HepG2 (cell line): ENCODE results near the gene RASA3. TPM values are rescaled to one million over a fixed set of nuclear protein-coding genes. Genes with fewer than 3 reads are reported as not detected.

Source experiments
- ATAC-seq: fragments of 200-7000 bp; cut with Tn5 transposase; 3 replicates; pipeline ENCODE4 v1.9.1; 2020; ENCODE audit warnings: mild to moderate bottlenecking, moderate library complexity
- BruUV-seq: library from RNA; stranded (reverse); fragments of 400-500 nt; replicated peaks from 2 replicates; lab custom pipeline; 2021; lab: Mats Ljungman, UMichigan
- CTCF ChIA-PET: fragments of 300-600 bp; formaldehyde crosslinking; extraction: SDS; loops from one replicate; lab custom pipeline; 2021; ENCODE audit warnings: low total read pairs, inconsistent platforms, low intra/inter-chr PET ratio; lab: Yijun Ruan, JAX
- POLR2A ChIA-PET: fragments of 350-600 bp; sonication (Branson Sonifier 250); formaldehyde crosslinking; loops from one replicate; lab custom pipeline; 2020; ENCODE audit warnings: antibody characterized with exemption, inconsistent platforms; lab: Yijun Ruan, JAX
- DNase-seq: peaks from one replicate; pipeline ENCODE4 v3.0.0-alpha.2; 2015; ENCODE audit warnings: low spot score
- FAIRE-seq: peaks from 3 replicates; lab custom pipeline; 2011; peaks lifted over from hg19 to GRCh38; lab: Jason Lieb, UNC
- H2AFZ ChIP-seq: one replicate; pipeline ENCODE4 v1.6.1; 2011; ENCODE audit warnings: low read length, inconsistent platforms
- H3K27ac ChIP-seq: fragments of 300-600 bp; 3 replicates; pipeline ENCODE4 v1.8.0; 2011; ENCODE audit warnings: mixed run types, mild to moderate bottlenecking, mixed read lengths, low read length, inconsistent platforms; ENCODE audit not compliant: insufficient read depth; ENCODE audit errors: extremely low read length
- H3K27me3 ChIP-seq, 2 experiments: fragments of 200-600 bp in 1 of 2; 2 replicates in 1 of 2; 3 replicates in 1 of 2; pipeline versions ENCODE4 v1.6.0 to v1.8.0; 2011; ENCODE audit warnings: low read length in 2 of 2, mild to moderate bottlenecking in 2 of 2, moderate library complexity in 2 of 2, inconsistent platforms in 1 of 2; ENCODE audit not compliant: insufficient read depth in 2 of 2, control insufficient read depth in 1 of 2
- H3K36me3 ChIP-seq, 2 experiments: fragments of 200-600 bp in 1 of 2; replicated peaks in 1 of 2; 2 replicates in 1 of 2; 3 replicates in 1 of 2; pipeline versions ENCODE4 v1.5.1 to v1.8.0; 2011; ENCODE audit warnings: low read length in 2 of 2, inconsistent platforms in 1 of 2; ENCODE audit not compliant: insufficient read depth in 2 of 2, control insufficient read depth in 1 of 2
- H3K4me1 ChIP-seq: 2 replicates; pipeline ENCODE4 v1.5.1; 2012; ENCODE audit warnings: low read length, inconsistent platforms; ENCODE audit not compliant: insufficient read depth
- H3K4me2 ChIP-seq: 2 replicates; pipeline ENCODE4 v1.6.0; 2011; ENCODE audit warnings: low read depth, low read length, inconsistent platforms
- H3K4me3 ChIP-seq, 3 experiments: fragments of 200-600 bp in 1 of 3; sonication (generic), shearing (Covaris generic) in 1 of 3; replicated peaks in 1 of 3; 2 replicates each; pipeline ENCODE4 v1.5.1; 2011 to 2016; ENCODE audit warnings: low read length in 3 of 3, inconsistent platforms in 2 of 3, low read depth in 2 of 3, mild to moderate bottlenecking in 2 of 3, control low read depth in 1 of 3, mixed read lengths in 1 of 3; ENCODE audit not compliant: insufficient read depth in 1 of 3
- H3K79me2 ChIP-seq: one replicate; pipeline ENCODE4 v1.6.1; 2011; ENCODE audit warnings: low read length, inconsistent platforms; ENCODE audit not compliant: insufficient read depth
- H3K9ac ChIP-seq: 2 replicates; pipeline ENCODE4 v1.6.0; 2011; ENCODE audit warnings: mild to moderate bottlenecking, low read depth, low read length, inconsistent platforms; ENCODE audit not compliant: insufficient read depth
- H3K9me3 ChIP-seq: 2 replicates; pipeline ENCODE4 v1.5.1; 2012; ENCODE audit warnings: mild to moderate bottlenecking, low read length
- H4K20me1 ChIP-seq: 2 replicates; pipeline ENCODE4 v1.6.0; 2011; ENCODE audit warnings: inconsistent platforms, mild to moderate bottlenecking, low read length, moderate library complexity; ENCODE audit not compliant: insufficient read depth
- ARNT2 ChIP-seq: sonication (generic); formaldehyde crosslinking; IDR thresholded peaks from 2 replicates; pipeline ENCODE4 v1.8.0; 2022; ENCODE audit warnings: mild to moderate bottlenecking, low read depth, missing genetic modification reagents, moderate library complexity
- DNMT1 ChIP-seq: sonication (generic); formaldehyde crosslinking; IDR thresholded peaks from 2 replicates; pipeline ENCODE4 v1.5.1; 2020; ENCODE audit warnings: mild to moderate bottlenecking, missing genetic modification reagents
- EHMT2 ChIP-seq: fragments of 200-600 bp; sonication (generic); IDR thresholded peaks from 2 replicates; pipeline ENCODE4 v1.7.0; 2017; ENCODE audit warnings: antibody characterized with exemption, low read depth, low read length, borderline replicate concordance
- FOXO1 ChIP-seq: sonication (generic); formaldehyde crosslinking; IDR thresholded peaks from 2 replicates; pipeline ENCODE4 v1.4.0; 2020; ENCODE audit warnings: missing genetic modification reagents
- HNRNPH1 ChIP-seq: fragments of 200-400 bp; formaldehyde crosslinking; optimal IDR thresholded peaks from 2 replicates; pipeline ENCODE3; 2017; ENCODE audit warnings: mild to moderate bottlenecking, low read depth, low read length
- KMT2B ChIP-seq: IDR thresholded peaks from 2 replicates; pipeline ENCODE4 v1.6.1; 2016; ENCODE audit warnings: missing genetic modification reagents, missing compliant biosample characterization
- MEIS1 ChIP-seq: sonication (generic); formaldehyde crosslinking; IDR thresholded peaks from 2 replicates; pipeline ENCODE4 v1.9.0; 2021; ENCODE audit warnings: mild to moderate bottlenecking, missing genetic modification reagents, moderate library complexity, borderline replicate concordance
- RFX3 ChIP-seq: IDR thresholded peaks from 2 replicates; pipeline ENCODE4 v1.6.1; 2016; ENCODE audit warnings: missing biosample characterization, missing genetic modification reagents
- SMARCE1 ChIP-seq: fragments of 450-650 bp; IDR thresholded peaks from 2 replicates; pipeline ENCODE4 v1.6.1; 2017; ENCODE audit warnings: borderline replicate concordance
- ZBTB2 ChIP-seq: sonication (generic); formaldehyde crosslinking; IDR thresholded peaks from 2 replicates; pipeline ENCODE4 v1.8.0; 2022; ENCODE audit warnings: low read depth, missing genetic modification reagents
- ZNF12 ChIP-seq: sonication (generic); formaldehyde crosslinking; IDR thresholded peaks from 2 replicates; pipeline ENCODE4 v1.5.0; 2020; ENCODE audit warnings: missing genetic modification reagents
- ZNF577 ChIP-seq: sonication (generic); formaldehyde crosslinking; IDR thresholded peaks from 2 replicates; pipeline ENCODE4 v1.4.0; 2020; ENCODE audit warnings: mild to moderate bottlenecking, low read depth, missing genetic modification reagents, borderline replicate concordance
- ZNF766 ChIP-seq: sonication (generic); formaldehyde crosslinking; IDR thresholded peaks from 2 replicates; pipeline ENCODE4 v1.5.0; 2020; ENCODE audit warnings: missing genetic modification reagents, borderline replicate concordance
- ZZZ3 ChIP-seq: sonication (generic); formaldehyde crosslinking; IDR thresholded peaks from 2 replicates; pipeline ENCODE4 v1.4.0; 2020; ENCODE audit warnings: missing genetic modification reagents, mild to moderate bottlenecking, borderline replicate concordance
- WGBS: methylation state at CpG from one replicate; pipeline ENCODE4 v1.1.6; 2017; ENCODE audit warnings: low lambda C conversion rate; 5-methylcytosine and 5-hydroxymethylcytosine counted together
- in situ Hi-C: cut with HindIII; loops from 2 replicates; pipeline ENCODE4 v1.10.0; 2017; ENCODE audit warnings: low pct_unique_long_range_greater_than_20kb; ENCODE audit not compliant: extremely low pct_ligation_motif_present
- intact Hi-C: fragments of 100-400 bp; cut with micrococcal nuclease; formaldehyde crosslinking; loops from one replicate; pipeline ENCODE4 v1.10.0; 2022; ENCODE audit not compliant: unreplicated experiment
- polyA plus RNA-seq, 8 experiments: library from polyadenylated mRNA; depleted of rRNA in 3 of 8; stranded (reverse) in 7 of 8; unstranded in 1 of 8; fragments of >200 nt; fragmentation: Illumina TruSeq in 4 of 8; extraction: Trizol in 4 of 8; gene quantifications; 2 replicates each; pipeline versions ENCODE4 v1.2.1 to v1.2.3, GENCODE V29; 2011 to 2016; ENCODE audit warnings: low read depth in 4 of 8, missing spikeins in 1 of 8, mixed read lengths in 1 of 8; ENCODE audit not compliant: insufficient read depth in 1 of 8
- total RNA-seq, 5 experiments: library from RNA; depleted of rRNA; stranded (reverse); fragments of >200 nt; fragmentation: Illumina TruSeq; extraction: Trizol; gene quantifications; 2 replicates each; pipeline ENCODE4 v1.2.3, GENCODE V29; 2016; ENCODE audit warnings: low read depth in 1 of 5

RASA3 gene
- total and polyA plus RNA-seq, 2 of the 13 experiments (the other 11 are each of a cell fraction or from before 2014, with no cell fraction given), result 0.05 TPM; not detected in 1

- no peak for TF ChIP-seq DNMT1 (CRISPR knock-in tag)
These were observed 32.4 kb upstream of the RASA3 start (continued) for GRCh38 chr13:114164681-114165429.

- DNase-seq (no peak), FAIRE-seq (no peak), ATAC-seq (no peak)
- H3K79me2 ChIP-seq, result no peaks in the 10 kb centered on the region
- ChIA-PET POLR2A (no interaction called here), CTCF (no interaction called here)
- intact Hi-C loops (no loop called here), in situ Hi-C loops (no loop called here)
- no TSS peak for BruUV-seq
- H3K4me2 ChIP-seq, result no peak overlapping the region
- no peaks in the 10 kb centered on the region for H3K9me3 ChIP-seq
- H3K9ac ChIP-seq, result no peak overlapping the region
- H3K4me1 ChIP-seq, result peaks cover 15% of the 10 kb centered on the region
- no peak overlapping the region for H3K27ac ChIP-seq
- H3K27me3 ChIP-seq, result peaks cover 5 to 41% of the 10 kb centered on the region in 2 experiments; a peak in 4 of 5 replicates
- 37% methylated on average over 14 of the region's 14 CpGs for WGBS
- TF ChIP-seq ZNF577 (CRISPR knock-in tag) (no peak), ZNF766 (no peak), ARNT2 (no peak), ZZZ3 (CRISPR knock-in tag) (no peak), RFX3 (no peak), EHMT2 (no peak), ZBTB2 (CRISPR knock-in tag) (no peak), MEIS1 (CRISPR knock-in tag) (no peak), FOXO1 (CRISPR knock-in tag) (no peak), KMT2B (CRISPR knock-in tag) (no peak), HNRNPH1 (no peak), ZNF12 (CRISPR knock-in tag) (no peak), SMARCE1 (no peak)
- H3K4me3 ChIP-seq, result no peak overlapping the region
- no peaks in the 10 kb centered on the region for H4K20me1 ChIP-seq
- H2AFZ ChIP-seq, result no peak overlapping the region
- no peaks in the 10 kb centered on the region for H3K36me3 ChIP-seq
These were observed 31.6 kb upstream of the RASA3 start for GRCh38 chr13:114164053-114164452.
